Measurements from ENCODE around the gene TSPAN18. TPM values are rescaled to one million over a fixed set of nuclear protein-coding genes. Genes with fewer than 3 reads are reported as not detected.

TSPAN18 gene
- total and polyA plus RNA-seq, 10 of the 15 experiments (the other 5 are each of a cell fraction or from before 2014, with no cell fraction given) = 0.02 to 0.77 (median 0.13) TPM; not detected in 1

DNA sequence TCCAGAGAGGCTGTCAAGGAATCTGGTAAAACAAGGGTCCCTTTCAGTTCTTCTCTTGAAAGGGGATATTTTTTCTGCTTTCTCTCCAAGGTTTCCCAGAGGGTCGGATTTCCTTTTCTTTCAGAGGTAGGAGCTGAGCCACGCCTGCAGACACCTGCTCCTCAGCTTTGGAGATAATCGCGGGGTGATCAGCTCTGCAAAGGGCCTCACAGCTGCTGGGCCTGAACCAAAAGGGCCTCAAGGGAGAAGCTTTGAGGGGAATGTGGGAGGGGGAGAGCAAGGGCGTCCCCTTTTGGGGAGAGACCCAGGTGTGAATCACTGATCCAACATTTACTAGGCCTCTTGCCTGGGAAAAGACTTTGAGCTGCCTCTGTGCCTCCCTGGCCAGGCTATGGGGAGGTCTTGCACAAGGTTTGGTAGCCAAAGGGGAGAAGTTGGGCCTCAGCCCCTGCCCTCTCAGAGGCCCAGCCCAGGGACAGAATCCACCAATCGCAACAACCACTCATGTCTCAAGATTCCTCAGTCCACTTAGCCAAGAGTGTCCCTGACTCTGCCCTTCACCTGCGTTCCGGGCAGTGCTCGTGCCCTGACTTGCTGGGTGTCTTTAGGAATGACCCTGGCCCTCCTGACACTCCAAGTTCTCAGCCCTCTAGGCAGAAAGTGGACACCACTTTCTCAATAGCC is 237.9 kb downstream of the TSPAN18 start:
- Histone ChIP-seq H3K27me3 (replicated peaks in 1 of 2; ENCODE audit: control insufficient read depth in 2 of 2, insufficient read depth in 2 of 2, low read length in 1 of 2) (peaks cover 0 to 2% of the 10 kb centered on the region in 2 experiments; a peak in 2 of 4 replicates), H3K79me2 (ENCODE audit: control insufficient read depth, insufficient read depth, low read length) (no peaks in the 10 kb centered on the region), H3K27ac (ENCODE audit: control insufficient read depth, insufficient read depth) (no peak overlapping the region), H3K9ac (ENCODE audit: control insufficient read depth, insufficient read depth, low read length) (no peak overlapping the region), H4K20me1 (ENCODE audit: control insufficient read depth, insufficient read depth) (no peaks in the 10 kb centered on the region), H3K4me2 (ENCODE audit: control insufficient read depth, insufficient read depth) (no peak overlapping the region), H3K36me3 (ENCODE audit: control insufficient read depth in 2 of 2, insufficient read depth in 2 of 2, low read length in 1 of 2) (no peaks in the 10 kb centered on the region), H3K4me1 (ENCODE audit: control insufficient read depth, insufficient read depth, low read length) (no peaks in the 10 kb centered on the region), H2AFZ (ENCODE audit: control insufficient read depth, low read depth, low read length) (no peak overlapping the region), H3K4me3 (no peak overlapping the region), H3K9me3 (replicated peaks; ENCODE audit: control insufficient read depth, insufficient read depth, low read length) (no peaks in the 10 kb centered on the region)
- POLR2A ChIA-PET = no interaction called here
- 5% methylated on average over 9 of the region's 9 CpGs for WGBS (ENCODE audit: insufficient coverage, insufficient replicate concordance, low lambda C conversion rate, missing lambda C conversion rate)
- RAD21 ChIA-PET (ENCODE audit: unreplicated experiment) = no interaction called here
- TF ChIP-seq SMARCA5 (IDR thresholded peaks at IDR 0.05) = no peak
- no peak for TF ChIP-seq KAT2A (conservative IDR thresholded peaks at IDR 0.05; ENCODE audit: control insufficient read depth, low read depth, low read length)
- TF ChIP-seq, protein P1, sequence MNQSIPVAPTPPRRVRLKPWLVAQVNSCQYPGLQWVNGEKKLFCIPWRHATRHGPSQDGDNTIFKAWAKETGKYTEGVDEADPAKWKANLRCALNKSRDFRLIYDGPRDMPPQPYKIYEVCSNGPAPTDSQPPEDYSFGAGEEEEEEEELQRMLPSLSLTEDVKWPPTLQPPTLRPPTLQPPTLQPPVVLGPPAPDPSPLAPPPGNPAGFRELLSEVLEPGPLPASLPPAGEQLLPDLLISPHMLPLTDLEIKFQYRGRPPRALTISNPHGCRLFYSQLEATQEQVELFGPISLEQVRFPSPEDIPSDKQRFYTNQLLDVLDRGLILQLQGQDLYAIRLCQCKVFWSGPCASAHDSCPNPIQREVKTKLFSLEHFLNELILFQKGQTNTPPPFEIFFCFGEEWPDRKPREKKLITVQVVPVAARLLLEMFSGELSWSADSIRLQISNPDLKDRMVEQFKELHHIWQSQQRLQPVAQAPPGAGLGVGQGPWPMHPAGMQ (IDR thresholded peaks at IDR 0.05; ENCODE audit: borderline replicate concordance) = no peak
- no peak for TF ChIP-seq MTA3 (IDR thresholded peaks at IDR 0.05; ENCODE audit: borderline replicate concordance, low read length)
- no peak for TF ChIP-seq LARP7 (IDR thresholded peaks at IDR 0.05)
- no peak for TF ChIP-seq SIX5 (IDR thresholded peaks at IDR 0.05; ENCODE audit: low read depth, low read length, severe bottlenecking)
- no peak for TF ChIP-seq NFXL1 (IDR thresholded peaks at IDR 0.05; ENCODE audit: borderline replicate concordance)
- TF ChIP-seq CREB1 (IDR thresholded peaks at IDR 0.05; ENCODE audit: low read depth) = no peak
- TF ChIP-seq SIN3A (IDR thresholded peaks at IDR 0.05; ENCODE audit: low read depth, low read length) = no peak
- TF ChIP-seq, protein P2, sequence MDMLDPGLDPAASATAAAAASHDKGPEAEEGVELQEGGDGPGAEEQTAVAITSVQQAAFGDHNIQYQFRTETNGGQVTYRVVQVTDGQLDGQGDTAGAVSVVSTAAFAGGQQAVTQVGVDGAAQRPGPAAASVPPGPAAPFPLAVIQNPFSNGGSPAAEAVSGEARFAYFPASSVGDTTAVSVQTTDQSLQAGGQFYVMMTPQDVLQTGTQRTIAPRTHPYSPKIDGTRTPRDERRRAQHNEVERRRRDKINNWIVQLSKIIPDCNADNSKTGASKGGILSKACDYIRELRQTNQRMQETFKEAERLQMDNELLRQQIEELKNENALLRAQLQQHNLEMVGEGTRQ (IDR thresholded peaks at IDR 0.05; ENCODE audit: borderline replicate concordance, low read depth, low read length) = no peak
- TF ChIP-seq ETV6 (conservative IDR thresholded peaks at IDR 0.05 in 1 of 2, IDR thresholded peaks at IDR 0.05 in 1 of 2; ENCODE audit: borderline replicate concordance in 1 of 2, low read depth in 1 of 2) = no peak
- TF ChIP-seq, protein P3, sequence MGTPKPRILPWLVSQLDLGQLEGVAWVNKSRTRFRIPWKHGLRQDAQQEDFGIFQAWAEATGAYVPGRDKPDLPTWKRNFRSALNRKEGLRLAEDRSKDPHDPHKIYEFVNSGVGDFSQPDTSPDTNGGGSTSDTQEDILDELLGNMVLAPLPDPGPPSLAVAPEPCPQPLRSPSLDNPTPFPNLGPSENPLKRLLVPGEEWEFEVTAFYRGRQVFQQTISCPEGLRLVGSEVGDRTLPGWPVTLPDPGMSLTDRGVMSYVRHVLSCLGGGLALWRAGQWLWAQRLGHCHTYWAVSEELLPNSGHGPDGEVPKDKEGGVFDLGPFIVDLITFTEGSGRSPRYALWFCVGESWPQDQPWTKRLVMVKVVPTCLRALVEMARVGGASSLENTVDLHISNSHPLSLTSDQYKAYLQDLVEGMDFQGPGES (IDR thresholded peaks at IDR 0.05) = no peak
- no peak for TF ChIP-seq YBX1 (IDR thresholded peaks at IDR 0.05)
- no peak for TF ChIP-seq FOS (IDR thresholded peaks at IDR 0.05; ENCODE audit: borderline replicate concordance, extremely low read depth, insufficient read length)
- DNase-seq (ENCODE audit: low read depth, low spot score) = no peak
- CTCF ChIA-PET = interaction anchor here (1.3 kb wide), 1 partner anchor 10 kb away, joined by 3 read pairs; no protein-coding TSS in a partner anchor
- no peak for FAIRE-seq
- no peak for ATAC-seq
- SMC1A ChIA-PET (ENCODE audit: uncharacterized antibody, unreplicated experiment) = no interaction called here
- BruUV-seq (replicated peaks) = no TSS peak
- in situ Hi-C loops (cut with MboI) = no loop called here
- intact Hi-C loops (cut with micrococcal nuclease; ENCODE audit: unreplicated experiment) = no loop called here
